GM21367 (cell line): ENCODE results near the gene ZNF664.

ENCODE experiments used
- ATAC-seq: cut with Tn5 transposase; IDR thresholded peaks from one replicate; pipeline ENCODE4 v1.9.1; 2021; ENCODE audit not compliant: unreplicated experiment

ZNF664 gene

GRCh38 chr12:123958462-123958861 lies 14.6 kb upstream of the ZNF664 start:
- ATAC-seq = no peak

- no peak for ATAC-seq
Measured at GRCh38 chr12:123958876-123959275, 14.1 kb upstream of the ZNF664 start.

- ATAC-seq = no peak
Measured at GRCh38 chr12:123960029-123960735, 12.8 kb upstream of the ZNF664 start.

GRCh38 chr12:123960856-123961255 lies 12.2 kb upstream of the ZNF664 start:
- ATAC-seq = no peak

GRCh38 chr12:123961585-123962345 lies 11.2 kb upstream of the ZNF664 start:
- ATAC-seq = no peak

- no peak for ATAC-seq
Measured at GRCh38 chr12:123962513-123962912, 10.5 kb upstream of the ZNF664 start.

- no peak for ATAC-seq
Measured at GRCh38 chr12:123963821-123964220, 9.2 kb upstream of the ZNF664 start.

GRCh38 chr12:123965382-123965781 lies 7.6 kb upstream of the ZNF664 start:
- no peak for ATAC-seq

GRCh38 chr12:123966596-123966995 lies 6.4 kb upstream of the ZNF664 start:
- ATAC-seq = no peak

- no peak for ATAC-seq
Measured at GRCh38 chr12:123967121-123967586, 5.9 kb upstream of the ZNF664 start.

- ATAC-seq = no peak
Measured at GRCh38 chr12:123971449-123971769, 1.6 kb upstream of the ZNF664 start.

- peak; percentile 12 for ATAC-seq
Measured at GRCh38 chr12:123971770-123972456, 1.1 kb upstream of the ZNF664 start.

- ATAC-seq = peak; percentile 13
Measured at GRCh38 chr12:123973552-123974341, 732 bp downstream of the ZNF664 start.

GRCh38 chr12:123976227-123976826 lies 3.3 kb downstream of the ZNF664 start:
- no peak for ATAC-seq

GRCh38 chr12:123979566-123979965 lies 6.6 kb downstream of the ZNF664 start:
- ATAC-seq = no peak

- no peak for ATAC-seq
Measured at GRCh38 chr12:123982269-123982668, 9.3 kb downstream of the ZNF664 start.

GRCh38 chr12:123983822-123984485 lies 10.9 kb downstream of the ZNF664 start:
- ATAC-seq = no peak

GRCh38 chr12:123984903-123985302 lies 11.9 kb downstream of the ZNF664 start:
- no peak for ATAC-seq

GRCh38 chr12:123986374-123986965 lies 13.5 kb downstream of the ZNF664 start:
- no peak for ATAC-seq

GRCh38 chr12:123987022-123987421 lies 14.0 kb downstream of the ZNF664 start:
- no peak for ATAC-seq
